NOMO-1 treated with dmso at 0.1 percent for 144 hours (cell line): ENCODE data around the gene XG.

ENCODE experiments used
- DNase-seq: peaks from one replicate; lab custom pipeline; 2025; ENCODE audit not compliant: unreplicated experiment; lab: John Stamatoyannopoulos, UW

The XG gene

GRCh38 chrX:2812161-2812907, 60.5 kb downstream of the XG start:
- DNase-seq: peak; percentile 12

GRCh38 chrX:2817036-2817435, 65.2 kb downstream of the XG start:
- no peak for DNase-seq

GRCh38 chrX:2819345-2820135, 67.7 kb downstream of the XG start:
- DNase-seq: peak; percentile 6

- no peak for DNase-seq
These were observed 68.4 kb downstream of the XG start for GRCh38 chrX:2820136-2820771.

GRCh38 chrX:2823795-2824386, 72.1 kb downstream of the XG start:
- no peak for DNase-seq

- DNase-seq: no peak
These were observed 73.0 kb downstream of the XG start for GRCh38 chrX:2824886-2825285.

- DNase-seq: no peak
These were observed 76.6 kb downstream of the XG start, which contains the start of gene GYG2 for GRCh38 chrX:2828344-2828958. GYG2 (plus strand) TSS chrX:2828930; CDS start chrX:2830189, 1,259 bp downstream.

GRCh38 chrX:2828959-2829411, 77.1 kb downstream of the XG start:
- DNase-seq: no peak

- DNase-seq: no peak
These were observed 77.8 kb downstream of the XG start for GRCh38 chrX:2829469-2830246.

- DNase-seq: no peak
These were observed 79.8 kb downstream of the XG start for GRCh38 chrX:2831471-2832228.

- no peak for DNase-seq
These were observed 86.1 kb downstream of the XG start for GRCh38 chrX:2837961-2838360.

GRCh38 chrX:2840961-2841360, 89.1 kb downstream of the XG start:
- DNase-seq: no peak

- DNase-seq: no peak
These were observed 89.7 kb downstream of the XG start for GRCh38 chrX:2841537-2841936.

- no peak for DNase-seq
These were observed 95.2 kb downstream of the XG start for GRCh38 chrX:2846992-2847391.

- peak; percentile 41 for DNase-seq
These were observed 97.0 kb downstream of the XG start for GRCh38 chrX:2848871-2849301.

GRCh38 chrX:2854918-2855317, 103.1 kb downstream of the XG start:
- no peak for DNase-seq

GRCh38 chrX:2855761-2856160, 103.9 kb downstream of the XG start:
- DNase-seq: no peak

- no peak for DNase-seq
These were observed 105.7 kb downstream of the XG start for GRCh38 chrX:2857566-2857965.

GRCh38 chrX:2859197-2859797, 107.5 kb downstream of the XG start:
- DNase-seq: no peak
